Endometrial microvascular endothelial cells (primary cell): ENCODE measurements around the gene BRF1. TPM values are rescaled to one million over a fixed set of nuclear protein-coding genes. Genes with fewer than 3 reads are reported as not detected.
"Not testable (repeated sequence)": the region's sequence is repeated elsewhere in the genome, so short reads cannot be mapped to it uniquely, and the experiment has no call there.

Experiments
- in situ Hi-C: cut with HindIII; loops from 2 replicates; pipeline ENCODE4 v1.10.0; 2017; ENCODE audit warnings: low sequenced_read_pairs, low pct_unique_long_range_greater_than_20kb; ENCODE audit errors: inconsistent ontology term
- total RNA-seq: library from RNA; depleted of rRNA; stranded (reverse); fragments of >200 nt; gene quantifications from one replicate; pipeline ENCODE4 v1.2.3, GENCODE V29; 2015; ENCODE audit errors: inconsistent ontology term

The BRF1 gene
- total RNA-seq: 32.7 TPM

- in situ Hi-C loops: no loop called here
These were observed at the start of gene BRF1 for GRCh38 chr14:105300542-105301102. BRF1 (minus strand) TSS chr14:105301001; CDS start chr14:105300629, 372 bp downstream.

GRCh38 chr14:105349992-105350391 is 49.2 kb upstream of the BRF1 start:
- in situ Hi-C loops: no loop called here

- in situ Hi-C loops: no loop called here
These were observed 48.3 kb upstream of the BRF1 start for GRCh38 chr14:105348945-105349699.

GRCh38 chr14:105348169-105348944 is 47.6 kb upstream of the BRF1 start:
- in situ Hi-C loops: no loop called here

GRCh38 chr14:105347587-105347968 is 46.8 kb upstream of the BRF1 start:
- in situ Hi-C loops: no loop called here

GRCh38 chr14:105346876-105347586 is 46.2 kb upstream of the BRF1 start:
- in situ Hi-C loops: no loop called here

GRCh38 chr14:105346200-105346533 is 45.4 kb upstream of the BRF1 start:
- in situ Hi-C loops: no loop called here

- in situ Hi-C loops: no loop called here
These were observed 42.4 kb upstream of the BRF1 start for GRCh38 chr14:105343194-105343593.

- in situ Hi-C loops: no loop called here
These were observed 40.3 kb upstream of the BRF1 start for GRCh38 chr14:105340821-105341733.

GRCh38 chr14:105337966-105338741 is 37.4 kb upstream of the BRF1 start:
- in situ Hi-C loops: no loop called here

GRCh38 chr14:105337433-105337832 is 36.6 kb upstream of the BRF1 start:
- in situ Hi-C loops: no loop called here

- in situ Hi-C loops: no loop called here
These were observed 35.9 kb upstream of the BRF1 start for GRCh38 chr14:105336477-105337287.

- in situ Hi-C loops: no loop called here
These were observed 35.1 kb upstream of the BRF1 start for GRCh38 chr14:105335735-105336476.

- in situ Hi-C loops: not testable (repeated sequence)
These were observed 34.4 kb upstream of the BRF1 start for GRCh38 chr14:105335231-105335542.

- in situ Hi-C loops: no loop called here
These were observed 33.8 kb upstream of the BRF1 start for GRCh38 chr14:105334383-105335230.
